NCI-H460 (cell line): Measurements from ENCODE around the gene PARP8. TPM values are rescaled to one million over a fixed set of nuclear protein-coding genes. Genes with fewer than 3 reads are reported as not detected.
"Not testable (repeated sequence)": the region's sequence is repeated elsewhere in the genome, so short reads cannot be mapped to it uniquely, and the experiment has no call there.

Experiments used
- DNase-seq: peaks from one replicate; pipeline ENCODE4 v3.0.0-alpha.2; 2016; ENCODE audit warnings: low read depth; ENCODE audit errors: extremely low read depth
- total RNA-seq: library from RNA; depleted of rRNA; stranded (reverse); fragments of >200 nt; shearing (Covaris generic); gene quantifications from 2 replicates; pipeline ENCODE4 v1.2.3, GENCODE V29; 2014

The PARP8 gene
- total RNA-seq, 1 experiment from 2014 or later = 12.7 TPM

DNA sequence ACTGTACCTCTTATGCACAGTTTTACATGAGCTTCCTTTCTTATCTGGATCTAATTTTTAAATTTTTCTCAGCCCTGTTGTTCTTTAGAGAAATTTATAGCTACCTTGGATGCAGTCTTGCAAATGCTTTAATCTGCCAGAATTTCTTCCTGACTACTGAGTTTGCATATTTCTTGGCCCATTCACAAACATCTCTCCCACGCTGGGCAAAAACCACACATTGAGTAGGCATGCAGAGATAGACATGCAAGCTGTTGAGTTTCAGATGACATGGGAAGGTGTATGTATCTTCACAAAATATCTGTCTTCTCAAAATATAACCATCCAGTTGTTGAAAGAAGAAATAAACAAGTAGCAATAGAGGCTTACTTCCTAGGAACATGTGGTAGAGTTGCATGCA lies 101.2 kb downstream of the PARP8 start:
- DNase-seq = no peak

DNA sequence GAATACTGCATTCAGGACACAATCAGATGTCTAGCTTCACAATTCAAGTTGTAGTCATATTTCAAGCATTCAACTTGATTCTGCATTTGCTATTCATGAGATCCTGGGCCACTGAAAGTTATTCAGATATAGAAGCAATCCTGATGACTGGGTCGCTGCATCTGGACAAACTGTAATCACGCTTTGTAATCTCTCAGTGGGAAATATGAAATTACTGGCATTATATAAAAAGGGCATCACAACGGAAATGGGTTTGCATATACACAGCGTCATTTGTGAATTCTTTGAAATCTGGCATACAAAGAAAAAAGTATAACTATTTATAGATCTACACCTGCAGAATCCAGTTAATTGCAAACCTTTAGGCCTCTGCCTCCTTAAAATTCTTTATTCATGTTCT lies 102.2 kb downstream of the PARP8 start:
- no peak for DNase-seq

DNA sequence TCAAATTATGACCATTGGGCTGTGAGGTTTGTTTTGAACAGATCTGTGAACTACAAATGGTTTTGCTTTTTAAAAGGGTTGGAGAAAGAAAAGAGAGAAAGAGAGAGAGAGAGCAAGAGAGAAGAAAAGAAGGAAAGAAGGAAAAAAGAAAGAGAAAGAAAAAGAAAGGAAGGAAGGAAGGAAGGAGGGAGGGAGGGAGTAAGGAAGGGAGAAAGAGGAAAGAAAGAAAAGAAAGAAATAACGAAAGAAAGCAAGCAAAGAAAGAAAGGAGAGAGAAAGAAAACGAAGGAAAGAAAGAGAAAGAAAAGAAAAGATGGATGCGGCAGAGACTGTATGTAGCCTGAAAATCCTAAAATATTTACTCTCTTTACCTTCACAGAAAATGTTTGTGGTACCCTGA lies 104.0 kb downstream of the PARP8 start:
- DNase-seq = no peak

DNA sequence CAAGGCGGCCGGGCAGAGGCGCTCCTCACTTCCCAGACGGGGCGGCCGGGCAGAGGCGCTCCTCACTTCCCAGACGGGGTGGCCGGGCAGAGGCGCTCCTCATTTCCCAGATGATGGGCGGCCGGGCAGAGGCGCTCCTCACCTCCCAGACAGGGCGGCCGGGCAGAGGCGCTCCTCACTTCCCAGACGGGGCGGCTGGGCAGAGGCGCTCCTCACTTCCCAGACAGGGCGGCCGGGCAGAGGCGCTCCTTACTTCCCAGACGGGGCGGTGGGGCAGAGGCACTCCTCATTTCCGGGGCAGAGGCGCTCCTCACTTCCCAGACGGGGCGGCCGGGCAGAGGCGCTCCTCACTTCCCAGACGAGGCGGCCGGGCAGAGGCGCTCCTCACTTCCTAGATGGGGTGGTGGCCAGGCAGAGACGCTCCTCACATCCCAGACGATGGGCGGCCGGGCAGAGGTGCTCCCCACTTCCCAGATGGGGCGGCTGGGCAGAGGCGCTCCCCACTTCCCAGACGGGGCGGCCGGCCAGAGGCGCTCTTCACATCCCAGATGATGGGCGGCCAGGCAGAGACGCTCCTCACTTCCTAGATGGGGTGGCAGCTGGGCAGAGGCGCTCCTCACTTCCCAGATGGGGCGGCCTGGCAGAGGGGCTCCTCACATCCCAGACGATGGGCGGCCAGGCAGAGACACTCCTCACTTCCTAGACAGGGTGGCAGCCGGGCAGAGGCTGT lies 108.2 kb downstream of the PARP8 start:
- not testable (repeated sequence) for DNase-seq

DNA sequence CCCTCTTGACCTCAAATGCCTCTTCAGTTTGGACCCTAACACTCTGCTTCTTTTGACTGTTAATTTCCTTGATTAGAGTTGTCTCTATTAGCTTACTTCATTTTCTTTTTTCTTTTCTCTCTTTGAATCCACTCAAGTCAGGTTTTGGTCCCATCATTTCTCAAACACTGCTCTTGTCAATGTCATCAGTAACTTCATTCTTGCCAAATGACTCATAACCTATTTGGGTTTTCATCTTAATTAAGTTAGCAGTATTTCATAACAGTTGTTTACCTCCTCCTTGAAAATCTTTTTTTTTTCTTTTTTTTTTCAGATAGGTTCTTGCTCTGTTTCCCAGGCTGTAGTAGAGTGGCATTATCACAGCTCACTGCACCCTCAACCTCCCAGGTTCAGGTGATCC lies 119.6 kb downstream of the PARP8 start:
- DNase-seq = no peak

DNA sequence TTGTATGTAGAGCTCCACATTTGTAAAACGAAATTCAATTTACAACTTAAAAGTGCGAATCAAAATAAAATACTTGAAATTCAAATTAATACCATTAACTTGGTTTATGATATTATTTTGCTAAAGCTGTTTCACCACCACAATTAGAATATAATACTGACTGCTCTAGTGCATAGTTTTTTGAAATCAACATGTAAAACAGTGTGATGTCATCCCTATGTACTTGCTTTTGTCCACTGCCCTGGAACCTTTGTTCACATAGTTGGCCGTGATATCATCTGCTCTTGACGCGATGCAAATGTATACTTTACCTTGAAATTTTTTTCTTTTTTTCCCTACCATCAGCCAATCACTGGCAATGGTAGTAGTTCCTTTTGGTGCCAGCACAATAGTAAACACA lies 125.4 kb downstream of the PARP8 start:
- no peak for DNase-seq

DNA sequence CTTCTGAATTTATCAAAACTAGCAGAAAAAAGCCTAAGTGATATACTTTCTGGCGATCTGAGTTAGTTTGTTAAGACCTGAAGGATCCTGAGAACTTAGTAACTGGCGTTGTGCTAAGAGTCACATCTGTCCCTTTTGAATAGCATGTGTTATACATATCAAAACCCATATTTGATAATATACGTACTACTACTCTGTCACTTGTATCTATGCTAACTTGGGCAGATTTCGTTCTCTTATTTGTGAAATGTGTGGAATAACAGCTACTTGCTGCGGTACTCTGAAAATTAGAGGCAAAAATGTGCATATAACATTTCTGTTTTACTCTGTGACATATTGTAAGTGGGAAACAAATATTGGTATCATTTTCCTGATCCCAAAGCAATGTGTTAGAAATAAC lies 126.4 kb downstream of the PARP8 start:
- DNase-seq = no peak

DNA sequence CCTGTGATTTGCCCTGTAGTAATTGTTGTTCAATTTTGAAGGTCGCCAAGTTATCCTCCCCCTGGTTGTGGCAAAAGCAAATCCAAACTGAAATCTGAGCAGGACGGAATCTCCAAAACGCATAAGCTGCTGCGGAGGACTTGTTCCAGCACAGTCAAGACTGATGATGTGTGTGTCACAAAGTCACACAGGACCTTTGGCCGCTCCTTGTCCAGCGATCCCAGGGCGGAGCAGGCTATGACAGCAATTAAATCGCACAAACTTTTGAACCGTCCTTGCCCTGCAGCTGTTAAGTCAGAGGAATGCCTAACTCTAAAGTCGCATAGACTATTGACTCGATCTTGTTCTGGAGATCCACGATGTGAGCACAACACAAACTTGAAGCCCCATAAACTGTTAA lies 128.4 kb downstream of the PARP8 start:
- no peak for DNase-seq

DNA sequence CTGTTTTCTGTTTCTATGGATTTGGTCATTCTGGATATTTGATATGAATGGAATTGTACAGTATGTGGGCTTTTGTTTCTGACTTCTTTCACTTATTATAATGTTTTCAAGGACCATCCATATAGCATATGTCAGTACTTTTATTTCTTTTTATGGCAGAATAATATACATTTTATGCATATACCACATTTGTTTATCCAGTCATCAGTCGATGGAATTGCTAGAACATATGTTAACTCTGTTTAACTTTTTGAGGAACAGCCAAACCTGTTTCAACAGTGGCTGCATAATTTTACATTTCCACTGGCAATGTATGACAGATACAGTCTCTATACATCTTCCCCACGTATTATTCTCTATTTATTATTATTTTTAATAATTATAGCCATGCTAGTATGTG lies 131.6 kb downstream of the PARP8 start:
- no peak for DNase-seq

DNA sequence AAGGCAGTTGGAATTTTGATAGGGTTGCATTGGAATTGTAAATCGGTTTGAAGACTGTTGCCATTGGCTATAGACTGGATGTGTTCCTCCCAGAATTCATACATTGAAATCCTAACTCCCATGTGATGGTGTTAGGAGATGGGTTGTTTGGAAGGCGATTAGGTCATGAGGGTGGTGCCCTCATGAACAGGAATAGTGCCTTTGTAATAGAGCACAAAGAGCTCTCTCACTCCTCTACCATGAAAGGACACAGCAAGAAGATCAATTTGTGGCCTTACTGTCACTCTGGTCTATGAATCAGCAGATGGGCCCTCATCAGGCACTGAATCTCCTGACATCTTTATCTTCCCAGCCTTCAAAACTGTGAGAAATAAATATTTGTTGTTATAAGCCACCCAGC lies 133.2 kb downstream of the PARP8 start:
- DNase-seq = no peak

DNA sequence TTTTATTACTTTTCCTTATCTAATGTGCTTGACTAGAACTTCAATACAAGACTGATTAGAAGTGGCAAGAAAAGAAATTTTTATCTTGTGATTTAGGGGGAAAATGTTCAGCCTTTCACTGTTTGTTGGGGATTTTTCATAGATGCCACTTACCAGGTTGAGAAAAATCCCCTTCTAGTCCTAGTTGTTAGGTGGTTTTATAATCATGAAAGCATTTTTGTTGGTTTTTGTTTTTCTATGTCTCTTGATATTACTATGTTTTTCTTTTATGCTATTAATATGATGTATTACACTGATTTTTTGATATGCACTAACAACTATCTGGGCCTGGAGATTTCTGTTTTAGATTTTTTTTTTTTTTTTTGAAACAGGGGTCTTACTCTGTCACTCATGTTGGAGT lies 134.0 kb downstream of the PARP8 start:
- no peak for DNase-seq

DNA sequence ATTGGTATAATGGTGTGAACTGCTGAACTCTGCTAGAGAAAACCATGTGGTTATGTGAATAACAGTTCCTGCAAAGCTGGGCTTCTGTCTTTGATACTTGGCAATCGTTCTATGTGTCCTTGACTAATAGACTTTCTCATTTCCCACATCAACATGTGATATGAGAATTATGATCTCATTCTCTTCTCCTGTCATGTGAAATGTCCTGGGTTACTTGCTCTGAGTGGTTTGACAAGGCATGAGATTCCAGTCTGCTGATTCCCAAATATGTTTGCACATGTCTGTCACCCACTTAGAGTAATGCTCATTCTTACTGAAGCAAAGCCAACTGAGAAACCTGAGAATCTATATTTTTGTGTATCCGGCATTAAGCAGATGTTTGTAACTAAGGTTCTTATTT lies 141.2 kb downstream of the PARP8 start:
- no peak for DNase-seq

DNA sequence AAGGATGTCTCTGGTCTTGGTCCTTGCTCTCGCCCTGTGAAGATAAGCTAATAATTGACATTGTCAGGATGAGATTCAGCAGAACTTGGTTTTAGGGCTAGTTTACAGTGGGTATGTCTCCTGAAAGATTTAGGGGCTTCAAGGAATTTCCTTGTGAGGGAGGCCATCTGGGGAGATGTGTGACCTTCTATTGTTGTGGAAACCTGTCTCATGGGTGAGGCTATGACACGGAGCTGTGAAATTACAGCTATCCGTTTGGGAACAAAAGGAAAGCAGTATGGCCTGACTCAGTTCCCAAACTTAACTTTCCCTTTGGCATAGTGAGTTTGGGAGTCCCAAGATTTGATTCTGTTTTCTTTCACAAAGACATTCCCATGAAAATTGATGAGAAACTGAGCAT lies 142.0 kb downstream of the PARP8 start:
- DNase-seq = no peak

DNA sequence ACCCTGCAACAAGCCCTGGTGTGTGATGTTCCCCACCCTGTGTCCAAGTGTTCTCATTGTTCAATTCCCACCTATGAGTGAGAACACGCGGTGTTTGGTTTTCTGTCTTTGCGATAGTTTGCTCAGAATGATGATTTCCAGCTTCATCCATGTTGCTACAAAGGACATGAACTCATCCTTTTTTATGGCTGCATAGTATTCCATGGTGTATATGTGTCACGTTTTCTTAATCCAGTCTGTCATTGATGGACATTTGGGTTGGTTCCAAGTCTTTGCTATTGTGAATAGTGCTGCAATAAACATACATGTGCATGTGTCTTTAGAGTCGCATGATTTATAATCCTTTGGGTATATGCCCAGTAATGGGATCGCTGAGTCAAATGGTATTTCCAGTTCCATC lies 145.3 kb downstream of the PARP8 start:
- not testable (repeated sequence) for DNase-seq

DNA sequence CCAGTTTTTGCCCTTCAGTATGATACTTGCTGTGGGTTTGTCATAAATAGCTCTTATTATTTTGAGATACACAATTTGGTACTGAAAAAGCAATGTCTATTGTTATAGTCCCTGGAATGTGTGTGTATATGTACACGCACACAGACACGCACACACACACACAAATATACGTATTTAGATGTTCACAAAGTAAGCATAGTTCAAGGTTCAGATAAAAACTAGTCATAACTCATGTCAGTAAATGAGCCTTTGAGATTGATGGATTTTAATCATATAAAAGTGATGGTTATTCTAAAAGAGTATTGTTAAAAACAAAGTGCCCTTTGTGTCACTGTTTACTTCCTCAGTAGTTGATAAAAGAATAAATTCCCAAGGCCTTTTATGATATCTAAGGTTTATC lies 147.3 kb downstream of the PARP8 start:
- DNase-seq = no peak

DNA sequence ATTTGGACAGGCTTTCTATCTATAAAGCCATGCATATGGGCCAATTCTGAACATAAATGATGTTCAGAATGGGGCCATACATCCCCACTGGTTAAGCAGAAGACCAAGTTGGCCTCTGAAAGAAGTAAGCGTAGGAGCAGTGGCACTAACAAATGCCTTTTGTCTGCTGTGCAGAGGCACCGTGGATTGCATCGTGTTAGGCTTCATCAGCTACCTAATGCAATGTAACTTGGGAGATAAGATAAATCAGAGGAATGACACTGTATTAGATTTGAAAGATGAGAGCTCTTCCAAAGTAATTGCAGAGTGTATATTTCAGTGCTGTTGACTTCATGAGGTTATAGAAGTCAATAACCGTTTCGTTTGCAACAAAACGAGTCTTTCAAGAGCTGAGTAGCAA lies 148.1 kb downstream of the PARP8 start:
- no peak for DNase-seq

DNA sequence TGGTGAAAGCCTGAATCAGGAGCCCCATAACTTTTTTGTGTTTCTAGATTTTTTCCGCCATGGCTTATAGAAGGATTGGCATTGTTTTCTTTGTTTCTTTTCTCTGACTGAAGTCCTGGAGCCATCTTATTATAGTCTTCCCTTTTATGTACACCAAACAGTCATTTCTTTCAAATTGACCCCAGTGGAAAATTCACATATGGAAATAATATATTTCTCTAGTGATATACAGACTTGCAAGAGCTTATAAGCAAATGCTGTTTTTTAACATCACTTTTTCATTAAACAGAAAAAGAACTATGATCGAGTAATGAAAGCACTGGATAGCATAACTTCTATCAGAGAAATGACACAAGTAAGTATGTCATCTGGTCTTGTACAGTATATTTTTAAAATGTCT lies 155.6 kb downstream of the PARP8 start:
- no peak for DNase-seq

DNA sequence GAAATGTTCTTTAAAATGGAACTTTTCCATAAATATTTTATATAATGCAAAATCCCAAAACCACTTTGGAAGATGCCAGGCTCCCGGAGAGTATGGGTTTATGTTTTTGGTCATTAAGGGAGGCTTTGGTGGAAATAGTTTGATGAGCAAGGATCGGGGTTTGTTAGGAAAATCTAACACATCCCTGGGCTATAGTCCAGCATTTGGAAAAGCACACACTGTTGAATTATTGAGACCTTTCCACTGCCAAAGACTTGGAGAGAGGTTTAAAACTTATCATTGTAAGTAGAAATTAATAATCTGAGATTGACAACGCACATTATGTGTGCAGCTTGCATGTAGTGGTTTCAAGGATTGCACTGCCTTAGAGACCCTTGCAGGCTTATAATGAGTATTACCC lies 156.3 kb downstream of the PARP8 start:
- DNase-seq = no peak

DNA sequence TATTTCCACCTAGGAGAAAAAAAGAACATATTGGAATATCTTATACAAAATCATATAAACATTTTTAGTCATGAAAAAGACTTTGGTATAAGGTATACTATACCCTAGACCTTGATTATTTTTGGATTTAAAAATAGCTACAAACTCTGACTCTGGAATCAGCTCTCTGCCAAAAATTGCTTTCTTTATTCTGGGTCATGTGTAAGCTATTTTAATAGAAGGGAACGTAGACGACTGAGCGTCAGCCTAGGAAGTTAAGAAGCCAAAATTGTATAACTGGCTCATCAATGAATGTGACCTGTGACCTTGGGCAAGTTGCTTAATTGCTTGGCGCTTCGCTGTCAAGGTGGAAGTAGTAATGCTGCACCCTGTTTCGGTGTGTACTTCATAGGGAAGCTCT lies 157.1 kb downstream of the PARP8 start:
- DNase-seq = no peak

DNA sequence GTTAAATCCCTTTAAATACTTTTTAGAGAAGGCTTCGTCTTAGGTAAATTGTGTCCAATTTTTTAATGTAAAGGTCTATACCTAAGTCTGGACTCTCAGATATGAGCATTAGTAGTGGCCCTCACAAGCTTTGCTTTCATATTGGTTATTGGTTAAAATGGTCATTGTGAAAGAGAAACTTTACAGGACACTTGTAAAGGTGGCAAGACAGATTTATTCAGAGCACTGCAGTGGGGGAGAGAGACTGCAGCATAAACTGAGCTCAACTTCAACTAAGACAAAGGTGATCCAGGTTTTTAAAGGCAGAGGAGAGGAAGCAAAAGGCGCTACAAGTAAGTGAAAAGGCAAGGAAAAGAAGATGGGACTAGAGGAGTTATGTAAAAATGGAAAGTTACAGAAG lies 157.7 kb downstream of the PARP8 start:
- no peak for DNase-seq

DNA sequence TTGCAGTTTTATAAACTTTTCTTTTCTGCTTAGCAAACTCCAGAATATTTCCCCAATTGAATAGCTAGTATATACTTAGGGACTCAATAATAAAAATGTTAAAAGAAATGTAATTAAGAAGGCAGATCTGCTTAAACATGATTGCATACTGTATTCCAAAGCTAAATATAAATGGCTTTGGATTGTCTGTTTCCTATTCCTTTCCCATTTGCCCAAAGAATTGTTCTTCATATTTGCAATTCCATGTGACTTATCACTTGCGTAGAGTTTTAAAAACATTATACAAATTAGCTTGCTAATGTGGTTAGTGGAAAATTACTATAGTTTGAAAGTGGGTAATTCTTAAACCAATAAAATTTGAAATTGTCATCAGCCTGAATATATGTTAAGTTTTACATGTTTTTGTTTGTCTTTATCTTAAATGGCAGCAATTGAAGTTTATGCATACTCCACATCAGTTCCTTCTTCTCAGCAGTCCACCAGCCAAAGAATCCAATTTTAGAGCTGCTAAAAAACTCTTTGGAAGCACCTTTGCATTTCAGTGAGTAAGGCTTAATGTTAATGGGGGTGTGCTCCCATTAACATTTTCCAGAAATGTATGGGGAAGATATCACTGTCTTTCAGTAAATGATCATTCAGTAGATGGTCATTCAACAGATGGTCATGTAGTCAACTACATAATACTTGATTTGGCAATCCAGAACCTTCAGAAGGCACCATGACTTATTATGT lies 161.2 kb downstream of the PARP8 start:
- DNase-seq = no peak

DNA sequence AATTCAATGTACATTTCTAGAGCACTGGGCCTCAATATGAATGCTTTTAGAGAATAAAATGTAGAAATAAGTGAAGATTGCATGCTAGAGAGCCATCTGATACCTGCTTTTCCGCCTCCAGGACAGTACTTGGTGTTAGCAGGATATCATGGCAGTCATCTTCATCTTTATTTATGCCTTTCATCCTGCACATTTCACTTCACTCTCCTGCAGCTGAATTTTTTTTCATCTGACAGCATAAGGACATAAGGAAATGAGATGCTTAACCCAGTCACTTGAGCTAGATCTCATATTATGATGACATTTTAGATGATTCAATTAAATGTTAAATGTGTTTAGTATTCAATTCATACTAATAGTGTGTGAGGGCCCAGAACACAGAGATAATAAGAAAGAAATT lies 162.6 kb downstream of the PARP8 start:
- DNase-seq = no peak
